HCT116 (cell line): ENCODE measurements around the gene TMEM47. TPM values are rescaled to one million over a fixed set of nuclear protein-coding genes. Genes with fewer than 3 reads are reported as not detected.

ENCODE experiments used
- ATAC-seq: fragments of 200-7000 bp; cut with Tn5 transposase; 2 replicates; pipeline ENCODE4 v1.9.1; 2020; ENCODE audit warnings: mild to moderate bottlenecking, moderate library complexity
- BruUV-seq: library from RNA; stranded (reverse); fragments of 400-500 nt; replicated peaks from 2 replicates; lab custom pipeline; 2021; lab: Mats Ljungman, UMichigan
- CTCF ChIA-PET: fragments of 300-600 bp; sonication (Branson Sonifier 250); formaldehyde crosslinking; loops from one replicate; lab custom pipeline; 2021; ENCODE audit warnings: antibody characterized with exemption; lab: Charles Lee
- POLR2A ChIA-PET: fragments of 300-600, 350-600 bp; sonication (Branson Sonifier 250); formaldehyde crosslinking; loops from one replicate; lab custom pipeline; 2021; ENCODE audit warnings: antibody characterized with exemption; lab: Charles Lee
- RAD21 ChIA-PET, 2 experiments: fragments of 300-600 bp; sonication (Branson Sonifier 250); formaldehyde crosslinking; loops; one replicate each; lab custom pipeline; 2023; ENCODE audit warnings: low total read pairs in 2 of 2; ENCODE audit not compliant: uncharacterized antibody in 2 of 2, unreplicated experiment in 2 of 2, low non-redundant PET in 1 of 2; lab: Charles Lee
- DNase-seq: peaks from one replicate; pipeline ENCODE4 v3.0.0-alpha.2; 2010; ENCODE audit warnings: low read depth, low spot score
- H2AFZ ChIP-seq: fragments of 200-600 bp; shearing (Covaris generic), sonication (generic); 2 replicates; pipeline ENCODE4 v1.6.1; 2017; ENCODE audit warnings: low read depth, mixed run types, mixed read lengths, antibody characterized with exemption, low read length; ENCODE audit not compliant: poor library complexity, severe bottlenecking
- H3K27ac ChIP-seq: 2 replicates; pipeline ENCODE4 v1.5.1; 2012; ENCODE audit warnings: low read depth, low read length
- H3K27me3 ChIP-seq: fragments of 200-600 bp; sonication (generic); 2 replicates; pipeline ENCODE4 v1.6.1; 2016; ENCODE audit warnings: mixed run types, low read length, mixed read lengths; ENCODE audit not compliant: insufficient read depth
- H3K36me3 ChIP-seq, 2 experiments: fragments of 200-500 bp in 1 of 2; fragments of 200-600 bp in 1 of 2; sonication (Bioruptor generic) in 1 of 2; sonication (generic) in 1 of 2; 2 replicates each; pipeline versions ENCODE4 v1.5.1 to v1.6.1; 2014 to 2016; ENCODE audit warnings: low read length in 2 of 2, inconsistent platforms in 1 of 2, mixed read lengths in 1 of 2, mixed run types in 1 of 2; ENCODE audit not compliant: insufficient read depth in 2 of 2, control insufficient read depth in 1 of 2
- H3K4me1 ChIP-seq, 2 experiments: fragments of 200-600 bp in 1 of 2; sonication (generic) in 1 of 2; 2 replicates each; pipeline versions ENCODE4 v1.5.1 to v1.6.1; 2012 to 2017; ENCODE audit warnings: low read length in 2 of 2, inconsistent platforms in 1 of 2, mild to moderate bottlenecking in 1 of 2, mixed read lengths in 1 of 2, mixed run types in 1 of 2, moderate library complexity in 1 of 2; ENCODE audit not compliant: insufficient read depth in 2 of 2, control insufficient read depth in 1 of 2
- H3K4me2 ChIP-seq: fragments of 200-600 bp; sonication (generic); 2 replicates; pipeline ENCODE4 v1.6.1; 2017; ENCODE audit warnings: mixed run types, low read length, mixed read lengths
- H3K4me3 ChIP-seq, 2 experiments: fragments of 200-600 bp in 1 of 2; sonication (generic) in 1 of 2; replicated peaks in 1 of 2; 2 replicates each; pipeline ENCODE4 v1.5.1; 2011 to 2016; ENCODE audit warnings: low read length in 2 of 2, control low read depth in 1 of 2, low read depth in 1 of 2, mild to moderate bottlenecking in 1 of 2, mixed read lengths in 1 of 2, mixed run types in 1 of 2
- H3K79me2 ChIP-seq: fragments of 200-600 bp; sonication (generic); 2 replicates; pipeline ENCODE4 v1.6.1; 2017; ENCODE audit warnings: mild to moderate bottlenecking, mixed run types, low read length, moderate library complexity, mixed read lengths; ENCODE audit not compliant: insufficient read depth
- H3K9ac ChIP-seq: fragments of 200-600 bp; sonication (generic); 2 replicates; pipeline ENCODE4 v1.6.1; 2016; ENCODE audit warnings: low read length, mixed read lengths
- H3K9me2 ChIP-seq: fragments of 200-600 bp; sonication (generic), shearing (Covaris generic); 2 replicates; pipeline ENCODE4 v1.6.1; 2017; ENCODE audit warnings: mixed run types, mild to moderate bottlenecking, moderate library complexity; ENCODE audit not compliant: insufficient read depth
- H3K9me3 ChIP-seq, 2 experiments: fragments of 200-500 bp in 1 of 2; fragments of 200-600 bp in 1 of 2; sonication (Bioruptor generic) in 1 of 2; sonication (generic) in 1 of 2; 2 replicates each; pipeline ENCODE4 v1.6.1; 2014 to 2017; ENCODE audit warnings: low read length in 2 of 2, mixed read lengths in 2 of 2, inconsistent platforms in 1 of 2, low read depth in 1 of 2, mild to moderate bottlenecking in 1 of 2, mixed run types in 1 of 2, moderate library complexity in 1 of 2; ENCODE audit not compliant: control insufficient read depth in 1 of 2, insufficient read depth in 1 of 2
- H4K20me1 ChIP-seq: fragments of 200-600 bp; sonication (generic), shearing (Covaris generic); 2 replicates; pipeline ENCODE4 v1.6.1; 2017; ENCODE audit warnings: mixed run types, mild to moderate bottlenecking, moderate library complexity; ENCODE audit not compliant: insufficient read depth
- CBX3 ChIP-seq: IDR thresholded peaks from 2 replicates; pipeline ENCODE4 v1.6.1; 2012; ENCODE audit warnings: low read depth
- CEBPB ChIP-seq: IDR thresholded peaks from 2 replicates; pipeline ENCODE4 v1.6.1; 2012; ENCODE audit warnings: low read depth
- CTCF ChIP-seq, 3 experiments: fragments of 200-600 bp in 1 of 3; sonication (generic) in 1 of 3; IDR thresholded peaks in 2 of 3; conservative IDR thresholded peaks in 1 of 3; 2 replicates each; pipeline ENCODE4 v1.5.1; 2012 to 2017; ENCODE audit warnings: low read depth in 2 of 3, low read length in 2 of 3, antibody characterized with exemption in 1 of 3, borderline replicate concordance in 1 of 3, control low read depth in 1 of 3, mild to moderate bottlenecking in 1 of 3, mixed read lengths in 1 of 3, mixed run types in 1 of 3, moderate library complexity in 1 of 3; ENCODE audit not compliant: insufficient read depth in 1 of 3
- EGR1 ChIP-seq: IDR thresholded peaks from 2 replicates; pipeline ENCODE4 v1.6.1; 2012; ENCODE audit warnings: low read depth
- EZH2 ChIP-seq: fragments of 200-600 bp; sonication (generic); IDR thresholded peaks from 2 replicates; pipeline ENCODE4 v1.6.1; 2017; ENCODE audit warnings: antibody characterized with exemption, mixed run types
- EZH2phosphoT487 ChIP-seq: fragments of 200-600 bp; IDR thresholded peaks from 2 replicates; pipeline ENCODE4 v1.6.1; 2018; ENCODE audit warnings: antibody characterized with exemption, borderline replicate concordance
- MAX ChIP-seq: IDR thresholded peaks from 2 replicates; pipeline ENCODE4 v1.6.1; 2012
- POLR2A ChIP-seq: IDR thresholded peaks from 2 replicates; pipeline ENCODE4 v1.7.0; 2011; ENCODE audit warnings: borderline replicate concordance; ENCODE audit not compliant: insufficient read depth, insufficient read length; ENCODE audit errors: extremely low read depth
- POLR2AphosphoS5 ChIP-seq: IDR thresholded peaks from 2 replicates; pipeline ENCODE4 v1.6.1; 2011; ENCODE audit warnings: mild to moderate bottlenecking, low read depth, low read length, moderate library complexity
- RAD21 ChIP-seq: IDR thresholded peaks from 2 replicates; pipeline ENCODE4 v1.6.1; 2012; ENCODE audit warnings: low read depth, mild to moderate bottlenecking
- SIN3A ChIP-seq: IDR thresholded peaks from 2 replicates; pipeline ENCODE4 v1.6.1; 2012; ENCODE audit warnings: low read depth
- SP1 ChIP-seq: IDR thresholded peaks from 2 replicates; pipeline ENCODE4 v1.6.1; 2012; ENCODE audit warnings: low read depth
- SRF ChIP-seq: IDR thresholded peaks from 2 replicates; pipeline ENCODE4 v1.6.1; 2012; ENCODE audit warnings: low read depth
- TCF7L2 ChIP-seq: IDR thresholded peaks from 2 replicates; pipeline ENCODE4 v1.7.0; 2011; ENCODE audit warnings: borderline replicate concordance, inconsistent platforms; ENCODE audit not compliant: insufficient read depth, insufficient read length; ENCODE audit errors: extremely low read depth
- YY1 ChIP-seq: IDR thresholded peaks from 2 replicates; pipeline ENCODE4 v1.6.1; 2011; ENCODE audit warnings: low read length, low read depth, moderate library complexity, mild to moderate bottlenecking; ENCODE audit not compliant: insufficient replicate concordance; ENCODE audit errors: extremely low read depth
- ZBTB33 ChIP-seq: IDR thresholded peaks from 2 replicates; pipeline ENCODE4 v1.6.1; 2011; ENCODE audit warnings: mild to moderate bottlenecking, low read length, moderate library complexity; ENCODE audit not compliant: insufficient replicate concordance; ENCODE audit errors: extremely low read depth
- ZNF274 ChIP-seq: fragments of 200-500 bp; sonication (Bioruptor generic); IDR thresholded peaks from 2 replicates; pipeline ENCODE4 v1.6.1; 2014; ENCODE audit warnings: mild to moderate bottlenecking, low read depth, low read length, inconsistent platforms
- intact Hi-C: fragments of 100-400 bp; cut with micrococcal nuclease; formaldehyde crosslinking; loops from 2 replicates; pipeline ENCODE4 v1.10.0; 2022
- total RNA-seq: library from RNA; stranded (reverse); gene quantifications from one replicate; pipeline ENCODE4 v1.2.1, GENCODE V29; 2021; ENCODE audit not compliant: unreplicated experiment

The TMEM47 gene
- total RNA-seq, 1 experiment from 2014 or later = 0.10 TPM

DNA sequence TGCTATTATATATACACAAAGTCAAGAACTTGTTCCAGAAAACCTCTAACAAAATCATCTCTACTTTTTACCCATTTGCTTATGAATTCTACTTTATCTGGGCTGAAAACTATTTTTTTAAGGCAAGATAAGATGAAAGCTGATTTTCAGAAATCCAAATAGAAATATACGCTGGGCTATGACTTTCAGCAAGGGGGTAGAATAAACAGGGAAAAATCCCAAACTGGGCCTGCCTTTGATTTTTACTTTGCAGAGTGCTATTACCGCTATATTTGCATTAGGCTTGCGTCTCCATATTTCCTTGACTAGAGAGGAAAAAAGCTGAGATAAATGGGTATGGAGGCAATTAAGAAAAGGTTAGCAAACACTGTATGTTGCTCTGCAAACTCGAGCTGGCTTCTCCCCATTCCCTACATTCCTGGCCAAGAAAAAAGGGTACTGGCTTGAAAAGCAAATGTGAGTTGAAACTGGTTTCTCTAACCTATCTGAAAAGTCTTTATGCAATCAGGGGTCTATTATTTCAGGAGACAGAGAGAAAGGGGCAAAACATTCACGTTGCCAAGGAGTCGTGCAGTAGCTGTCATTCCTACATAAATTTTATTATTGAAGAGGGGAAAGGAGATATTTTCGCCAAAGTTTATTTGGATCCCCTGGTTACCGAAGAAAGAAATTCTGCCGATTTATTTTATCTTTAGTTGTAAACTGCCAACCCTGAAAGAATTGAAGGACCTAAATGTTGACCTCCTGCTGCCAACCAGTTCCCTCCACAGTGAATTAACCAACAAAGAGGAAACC, 2.2 kb downstream of the TMEM47 start:
- no peak overlapping the region for H3K4me2 ChIP-seq
- DNase-seq = no peak
- H3K27ac ChIP-seq = no peak overlapping the region
- H4K20me1 ChIP-seq = no peaks in the 10 kb centered on the region
- no peaks in the 10 kb centered on the region for H3K36me3 ChIP-seq
- POLR2A ChIA-PET = no interaction called here
- H3K4me3 ChIP-seq = no peak overlapping the region
- TF ChIP-seq POLR2A (no peak), SP1 (no peak), CTCF (IDR thresholded peaks at IDR 0.05 in 2 of 3, conservative IDR thresholded peaks at IDR 0.05 in 1 of 3; ENCODE audit: borderline replicate concordance in 1 of 3, insufficient read depth in 1 of 3, low read depth in 2 of 3, low read length in 2 of 3) (no peak), EGR1 (no peak), EZH2 (no peak), EZH2phosphoT487 (no peak), YY1 (no peak), TCF7L2 (no peak), CEBPB (no peak), MAX (no peak), POLR2AphosphoS5 (no peak), CBX3 (no peak), SIN3A (no peak), RAD21 (no peak), ZNF274 (no peak), ZBTB33 (no peak), SRF (no peak)
- TF ChIP-seq, all 23 proteins: peak for 0
- ChIA-PET CTCF (no interaction called here), RAD21 (no interaction called here)
- intact Hi-C loops = no loop called here
- H3K27me3 ChIP-seq = no peaks in the 10 kb centered on the region
- H3K9me3 ChIP-seq = no peaks in the 10 kb centered on the region
- no peaks in the 10 kb centered on the region for H3K79me2 ChIP-seq
- H3K4me1 ChIP-seq = no peaks in the 10 kb centered on the region
- no peak for ATAC-seq
- no peak overlapping the region for H3K9ac ChIP-seq
- BruUV-seq = no TSS peak
- H3K9me2 ChIP-seq = no peaks in the 10 kb centered on the region
- H2AFZ ChIP-seq = no peak overlapping the region
